IMR-90 (cell line): ENCODE measurements around the gene KRTAP3-2. TPM values are rescaled to one million over a fixed set of nuclear protein-coding genes. Genes with fewer than 3 reads are reported as not detected.

Experiments
- ATAC-seq: fragments of 200-7000 bp; cut with Tn5 transposase; 2 replicates; pipeline ENCODE4 v1.9.1; 2020; ENCODE audit warnings: low read depth, mild to moderate bottlenecking, moderate library complexity
- BruUV-seq: library from RNA; stranded (reverse); fragments of 400-500 nt; replicated peaks from 2 replicates; lab custom pipeline; 2021; lab: Mats Ljungman, UMichigan
- CTCF ChIA-PET: fragments of 300-600 bp; formaldehyde crosslinking; extraction: SDS; loops from one replicate; lab custom pipeline; 2021; ENCODE audit warnings: antibody characterized with exemption; lab: Yijun Ruan, JAX
- POLR2A ChIA-PET: fragments of 300-600 bp; sonication (Branson Sonifier 250); formaldehyde crosslinking; loops from one replicate; lab custom pipeline; 2022; ENCODE audit warnings: antibody characterized with exemption; ENCODE audit not compliant: unreplicated experiment; lab: Charles Lee
- DNase-seq: peaks from one replicate; pipeline ENCODE4 v3.0.0; 2013
- H2AFZ ChIP-seq: replicated peaks from 2 replicates; pipeline ENCODE3; 2013; ENCODE audit warnings: low read length, mild to moderate bottlenecking; ENCODE audit not compliant: poor library complexity
- H2AK5ac ChIP-seq: 2 replicates; pipeline ENCODE4 v1.6.1; 2013; ENCODE audit warnings: low read depth, low read length, inconsistent platforms
- H2AK9ac ChIP-seq: replicated peaks from 2 replicates; pipeline ENCODE3; 2013; ENCODE audit warnings: mild to moderate bottlenecking, low read depth, low read length, moderate library complexity; ENCODE audit not compliant: poor library complexity
- H2BK120ac ChIP-seq: 2 replicates; pipeline ENCODE4 v1.6.1; 2013; ENCODE audit warnings: low read depth, low read length, inconsistent platforms
- H2BK15ac ChIP-seq: 3 replicates; pipeline ENCODE4 v1.6.1; 2013; ENCODE audit warnings: low read depth, low read length, inconsistent platforms
- H2BK20ac ChIP-seq: 2 replicates; pipeline ENCODE4 v1.6.1; 2013; ENCODE audit warnings: low read depth, mild to moderate bottlenecking, inconsistent platforms, low read length, moderate library complexity
- H2BK5ac ChIP-seq: 2 replicates; pipeline ENCODE4 v1.6.1; 2013; ENCODE audit warnings: mild to moderate bottlenecking, low read depth, low read length, inconsistent platforms; ENCODE audit not compliant: poor library complexity, severe bottlenecking
- H3K14ac ChIP-seq: replicated peaks from 2 replicates; pipeline ENCODE4 v1.6.1; 2013; ENCODE audit warnings: low read depth, low read length, inconsistent platforms
- H3K18ac ChIP-seq: 2 replicates; pipeline ENCODE4 v1.6.1; 2013; ENCODE audit warnings: low read depth, low read length, control low read depth
- H3K23ac ChIP-seq: 2 replicates; pipeline ENCODE4 v1.6.1; 2013; ENCODE audit warnings: low read depth, low read length, inconsistent platforms
- H3K27ac ChIP-seq: 2 replicates; pipeline ENCODE4 v1.5.1; 2013; ENCODE audit warnings: mild to moderate bottlenecking, control low read depth, low read length; ENCODE audit not compliant: insufficient read depth
- H3K27me3 ChIP-seq: 2 replicates; pipeline ENCODE4 v1.6.1; 2013; ENCODE audit warnings: low read length; ENCODE audit not compliant: control insufficient read depth, insufficient read depth
- H3K36me3 ChIP-seq: 2 replicates; pipeline ENCODE4 v1.6.1; 2013; ENCODE audit warnings: low read length, mixed read lengths; ENCODE audit not compliant: control insufficient read depth, insufficient read depth
- H3K4ac ChIP-seq: 2 replicates; pipeline ENCODE4 v1.6.1; 2013; ENCODE audit warnings: low read depth, low read length, inconsistent platforms
- H3K4me1 ChIP-seq: 2 replicates; pipeline ENCODE4 v1.6.1; 2013; ENCODE audit warnings: low read length, mixed read lengths; ENCODE audit not compliant: control insufficient read depth, insufficient read depth
- H3K4me2 ChIP-seq: 2 replicates; pipeline ENCODE4 v1.6.1; 2013; ENCODE audit warnings: low read depth, mild to moderate bottlenecking, control low read depth, low read length, moderate library complexity
- H3K4me3 ChIP-seq: 2 replicates; pipeline ENCODE4 v1.5.1; 2013; ENCODE audit warnings: low read depth, mild to moderate bottlenecking, control low read depth, low read length, moderate library complexity; ENCODE audit not compliant: insufficient read depth
- H3K56ac ChIP-seq: 2 replicates; pipeline ENCODE4 v1.6.1; 2013; ENCODE audit warnings: low read length, inconsistent platforms; ENCODE audit not compliant: insufficient read depth; ENCODE audit errors: extremely low read depth
- H3K79me1 ChIP-seq, 2 experiments: 2 replicates each; pipeline ENCODE4 v1.6.1; 2013; ENCODE audit warnings: low read length in 2 of 2, inconsistent platforms in 1 of 2, low read depth in 1 of 2
- H3K9ac ChIP-seq: 2 replicates; pipeline ENCODE4 v1.6.1; 2013; ENCODE audit warnings: low read depth, low read length, control low read depth
- H3K9me1 ChIP-seq: 2 replicates; pipeline ENCODE4 v1.6.1; 2013; ENCODE audit warnings: low read length, inconsistent platforms; ENCODE audit not compliant: insufficient read depth
- H3K9me3 ChIP-seq: 2 replicates; pipeline ENCODE4 v1.6.1; 2013; ENCODE audit warnings: low read length; ENCODE audit not compliant: control insufficient read depth, insufficient read depth
- H4K20me1 ChIP-seq: 2 replicates; pipeline ENCODE4 v1.6.1; 2013; ENCODE audit warnings: low read length, inconsistent platforms; ENCODE audit not compliant: insufficient read depth
- H4K5ac ChIP-seq: 2 replicates; pipeline ENCODE4 v1.6.1; 2013; ENCODE audit warnings: mild to moderate bottlenecking, low read depth, low read length, control low read depth
- H4K8ac ChIP-seq, 2 experiments: 2 replicates each; pipeline ENCODE4 v1.6.1; 2013; ENCODE audit warnings: low read depth in 2 of 2, low read length in 2 of 2, control low read depth in 1 of 2, inconsistent platforms in 1 of 2
- H4K91ac ChIP-seq: 2 replicates; pipeline ENCODE4 v1.6.1; 2013; ENCODE audit warnings: low read depth, low read length, inconsistent platforms; ENCODE audit not compliant: insufficient read depth
- BHLHE40 ChIP-seq: fragments of 150-350 bp; IDR thresholded peaks from 2 replicates; pipeline ENCODE4 v1.6.1; 2016; ENCODE audit warnings: mild to moderate bottlenecking, low read depth, low read length
- CEBPB ChIP-seq: IDR thresholded peaks from 2 replicates; pipeline ENCODE4 v1.6.1; 2012; ENCODE audit warnings: low read depth, low read length, improper control_type of control experiment
- CHD1 ChIP-seq: IDR thresholded peaks from 2 replicates; pipeline ENCODE4 v1.6.1; 2012; ENCODE audit warnings: low read depth, low read length, improper control_type of control experiment
- CTCF ChIP-seq: conservative IDR thresholded peaks from 2 replicates; pipeline ENCODE4 v1.5.1; 2012; ENCODE audit warnings: mild to moderate bottlenecking, low read depth, low read length, improper control_type of control experiment
- FOS ChIP-seq: fragments of 150-350 bp; IDR thresholded peaks from 2 replicates; pipeline ENCODE4 v1.6.1; 2016; ENCODE audit warnings: low read depth, low read length
- MAFK ChIP-seq: IDR thresholded peaks from 2 replicates; pipeline ENCODE4 v1.6.1; 2012; ENCODE audit warnings: low read depth, low read length, improper control_type of control experiment
- MAZ ChIP-seq: IDR thresholded peaks from 2 replicates; pipeline ENCODE4 v1.6.1; 2012; ENCODE audit warnings: low read depth, mild to moderate bottlenecking, low read length, improper control_type of control experiment, moderate library complexity, borderline replicate concordance
- MXI1 ChIP-seq: IDR thresholded peaks from 2 replicates; pipeline ENCODE4 v1.6.1; 2012; ENCODE audit warnings: low read depth, mild to moderate bottlenecking, low read length, moderate library complexity, borderline replicate concordance
- NFE2L2 ChIP-seq: fragments of 150-350 bp; IDR thresholded peaks from 2 replicates; pipeline ENCODE4 v1.6.1; 2016; ENCODE audit warnings: low read depth, mild to moderate bottlenecking, low read length
- POLR2A ChIP-seq: IDR thresholded peaks from 2 replicates; pipeline ENCODE4 v1.6.1; 2012; ENCODE audit warnings: mild to moderate bottlenecking, low read depth, low read length
- RAD21 ChIP-seq: IDR thresholded peaks from 2 replicates; pipeline ENCODE4 v1.6.1; 2012; ENCODE audit warnings: low read length, improper control_type of control experiment
- RCOR1 ChIP-seq: IDR thresholded peaks from 2 replicates; pipeline ENCODE4 v1.6.1; 2012; ENCODE audit warnings: mild to moderate bottlenecking, low read length, improper control_type of control experiment; ENCODE audit not compliant: insufficient replicate concordance
- RFX5 ChIP-seq: IDR thresholded peaks from 2 replicates; pipeline ENCODE4 v1.8.0; 2012; ENCODE audit warnings: low read depth, mild to moderate bottlenecking, low read length, moderate library complexity
- SMC3 ChIP-seq: fragments of 150-350 bp; IDR thresholded peaks from 2 replicates; pipeline ENCODE4 v1.6.1; 2016; ENCODE audit warnings: low read depth, mild to moderate bottlenecking, antibody characterized with exemption, low read length, moderate library complexity
- WGBS, 2 experiments: methylation state at CpG; one replicate each; pipeline versions ENCODE4 v1.1.5 to v1.1.7; 2013; ENCODE audit warnings: missing lambda C conversion rate in 2 of 2; ENCODE audit not compliant: insufficient read length in 1 of 2; ENCODE audit errors: extremely low coverage in 2 of 2; 5-methylcytosine and 5-hydroxymethylcytosine counted together
- dilution Hi-C: fragments of 300-500 bp; cut with HindIII; formaldehyde crosslinking; loops from one replicate; pipeline ENCODE4 v1.14.3; 2018; ENCODE audit warnings: low sequenced_read_pairs; ENCODE audit not compliant: unreplicated experiment
- in situ Hi-C: fragments of 300-500 bp; cut with MboI; formaldehyde crosslinking; loops from 3 replicates; pipeline ENCODE4 v1.14.3; 2019; ENCODE audit warnings: low sequenced_read_pairs, inconsistent platforms, mixed read lengths
- intact Hi-C: fragments of 100-400 bp; cut with micrococcal nuclease; formaldehyde crosslinking; loops from 2 replicates; pipeline ENCODE4 v1.10.0; 2022
- polyA plus RNA-seq, 3 experiments: library from polyadenylated mRNA; depleted of rRNA; stranded (reverse); fragments of >200 nt; gene quantifications; 2 replicates each; pipeline ENCODE4 v1.2.3, GENCODE V29; 2012; ENCODE audit warnings: low replicate concordance in 1 of 3
- total RNA-seq: library from RNA; depleted of rRNA; stranded (reverse); fragments of >200 nt; gene quantifications from 2 replicates; pipeline ENCODE4 v1.2.3, GENCODE V29; 2012
- TF ChIP-seq, protein P1 (sequence below): fragments of 150-350 bp; IDR thresholded peaks from 2 replicates; pipeline ENCODE4 v1.6.1; 2016; ENCODE audit warnings: low read depth, mild to moderate bottlenecking, low read length, moderate library complexity, borderline replicate concordance
- TF ChIP-seq, protein P2 (sequence below): fragments of 150-350 bp; IDR thresholded peaks from 2 replicates; pipeline ENCODE4 v1.6.1; 2017; ENCODE audit warnings: mild to moderate bottlenecking, antibody characterized with exemption, low read length, low read depth

Gene KRTAP3-2
- total and polyA plus RNA-seq, 2 of the 4 experiments (the other 2 are of a cell fraction), result not detected

DNA sequence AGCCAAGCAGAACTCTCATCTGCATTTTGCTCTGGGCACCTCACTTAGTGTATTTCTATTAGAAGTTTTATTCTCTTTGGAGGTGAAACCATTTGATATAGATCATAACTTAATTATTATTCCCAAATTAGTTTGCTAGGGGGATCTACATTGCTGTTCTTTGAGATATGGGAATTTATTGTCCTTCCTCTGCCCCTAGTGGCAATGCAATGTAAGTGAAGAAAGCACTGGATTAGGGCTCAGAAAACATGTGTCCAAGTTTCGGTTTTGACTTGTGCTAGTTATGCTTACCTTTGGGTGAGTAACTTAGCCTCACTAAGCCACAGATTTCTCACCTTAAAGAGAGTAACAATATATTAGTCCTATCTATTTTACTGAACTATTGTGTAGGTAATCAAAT lies 35.9 kb downstream of the KRTAP3-2 start:
- ATAC-seq (peak; percentile 53; the same call in 1 of the 2 replicates), DNase-seq (no peak)
- Histone ChIP-seq H3K4me1 (peaks cover 3% of the 10 kb centered on the region; the same call in 1 of the 2 replicates), H3K4ac (0 out of 2 replicates have a peak overlapping the region, but pooled peaks have one; percentile 29), H3K56ac (no peak overlapping the region), H4K20me1 (no peaks in the 10 kb centered on the region), H4K91ac (no peak overlapping the region; the same call in 1 of the 2 replicates), H3K36me3 (no peaks in the 10 kb centered on the region), H3K9me1 (no peaks in the 10 kb centered on the region; the same call in 1 of the 2 replicates), H2BK5ac (no peak overlapping the region), H2AFZ (no peak overlapping the region), H3K79me1 (no peaks in the 10 kb centered on the region), H2BK20ac (peak overlapping the region; percentile 54; the same call in 1 of the 2 replicates), H4K5ac (no peak overlapping the region), H3K18ac (peak overlapping the region; percentile 81; the same call in 1 of the 2 replicates), H3K9me3 (peaks cover 6% of the 10 kb centered on the region), H4K8ac (peak overlapping the region; percentile 10 to 15; a peak in 1 of 4 replicates), H3K4me2 (no peak overlapping the region), H2BK120ac (peak overlapping the region; percentile 51; the same call in 1 of the 2 replicates), H3K27me3 (no peaks in the 10 kb centered on the region), H3K4me3 (no peak overlapping the region), H3K23ac (no peak overlapping the region), H3K9ac (no peak overlapping the region), H2AK9ac (no peak overlapping the region), H3K27ac (no peak overlapping the region), H2BK15ac (peak overlapping the region; percentile 57; the same call in 2 of the 3 replicates), H2AK5ac (no peak overlapping the region; the same call in 1 of the 2 replicates), H3K14ac (no peak overlapping the region; the same call in 1 of the 2 replicates)
- no TSS peak for BruUV-seq
- intact Hi-C loops (no loop called here), in situ Hi-C loops (no loop called here), dilution Hi-C loops (no loop called here)
- TF ChIP-seq RAD21 (peak; percentile 25; the same call in 1 of the 2 replicates), RCOR1 (no peak), MAFK (no peak), RFX5 (no peak), MXI1 (no peak), BHLHE40 (no peak), NFE2L2 (no peak), SMC3 (no peak), FOS (no peak), MAZ (no peak), POLR2A (no peak), CEBPB (no peak), CHD1 (no peak), CTCF (peak; percentile 48)
- TF ChIP-seq, protein P1, sequence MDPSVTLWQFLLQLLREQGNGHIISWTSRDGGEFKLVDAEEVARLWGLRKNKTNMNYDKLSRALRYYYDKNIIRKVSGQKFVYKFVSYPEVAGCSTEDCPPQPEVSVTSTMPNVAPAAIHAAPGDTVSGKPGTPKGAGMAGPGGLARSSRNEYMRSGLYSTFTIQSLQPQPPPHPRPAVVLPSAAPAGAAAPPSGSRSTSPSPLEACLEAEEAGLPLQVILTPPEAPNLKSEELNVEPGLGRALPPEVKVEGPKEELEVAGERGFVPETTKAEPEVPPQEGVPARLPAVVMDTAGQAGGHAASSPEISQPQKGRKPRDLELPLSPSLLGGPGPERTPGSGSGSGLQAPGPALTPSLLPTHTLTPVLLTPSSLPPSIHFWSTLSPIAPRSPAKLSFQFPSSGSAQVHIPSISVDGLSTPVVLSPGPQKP, result no peak
- TF ChIP-seq, protein P2, sequence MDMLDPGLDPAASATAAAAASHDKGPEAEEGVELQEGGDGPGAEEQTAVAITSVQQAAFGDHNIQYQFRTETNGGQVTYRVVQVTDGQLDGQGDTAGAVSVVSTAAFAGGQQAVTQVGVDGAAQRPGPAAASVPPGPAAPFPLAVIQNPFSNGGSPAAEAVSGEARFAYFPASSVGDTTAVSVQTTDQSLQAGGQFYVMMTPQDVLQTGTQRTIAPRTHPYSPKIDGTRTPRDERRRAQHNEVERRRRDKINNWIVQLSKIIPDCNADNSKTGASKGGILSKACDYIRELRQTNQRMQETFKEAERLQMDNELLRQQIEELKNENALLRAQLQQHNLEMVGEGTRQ, result no peak
- no CpG with 5 or more reads among the region's 1 CpG for WGBS, 2 experiments
- ChIA-PET POLR2A (no interaction called here), CTCF (no interaction called here)
